ENCODE results near the gene INS.

- TF ChIP-seq POLR2A (IDR thresholded peaks at IDR 0.05), result no peak
- TF ChIP-seq CTCF (IDR thresholded peaks at IDR 0.05), result no peak
- TF ChIP-seq EP300 (IDR thresholded peaks at IDR 0.05; ENCODE audit: low read depth), result no peak
- TF ChIP-seq POLR2AphosphoS5 (IDR thresholded peaks at IDR 0.05), result no peak
These were observed 13.4 kb upstream of the INS start for GRCh38 chr11:2174361-2174760.

Data from transverse colon (tissue), 4 donors.